H1 (cell line): ENCODE measurements around the gene FAM50B. TPM values are rescaled to one million over a fixed set of nuclear protein-coding genes. Genes with fewer than 3 reads are reported as not detected.

ENCODE experiments used
- CTCF ChIA-PET: fragments of 300-600 bp; sonication (Branson Sonifier 250); formaldehyde crosslinking; loops from one replicate; lab custom pipeline; 2021; ENCODE audit not compliant: partially characterized antibody; lab: Charles Lee
- POLR2A ChIA-PET: fragments of 300-600 bp; sonication (Branson Sonifier 250); formaldehyde crosslinking; loops from one replicate; lab custom pipeline; 2021; ENCODE audit warnings: inconsistent platforms; ENCODE audit not compliant: partially characterized antibody; lab: Charles Lee
- DNase-seq, 2 experiments: peaks; one replicate each; pipeline versions ENCODE4 v3.0.0 to v3.0.0-alpha.2; 2010 to 2022; ENCODE audit warnings: low spot score in 2 of 2, low read depth in 1 of 2, mixed read lengths in 1 of 2
- FAIRE-seq: peaks from 2 replicates; lab custom pipeline; 2011; peaks lifted over from hg19 to GRCh38; lab: Jason Lieb, UNC
- H2AFZ ChIP-seq: 2 replicates; pipeline ENCODE4 v1.8.1; 2012; ENCODE audit warnings: low read length, inconsistent platforms
- H2AK5ac ChIP-seq: 2 replicates; pipeline ENCODE4 v1.6.1; 2013; ENCODE audit warnings: low read depth, low read length
- H2BK120ac ChIP-seq: replicated peaks from 2 replicates; pipeline ENCODE3; 2013; ENCODE audit warnings: low read depth, low read length, inconsistent platforms
- H2BK12ac ChIP-seq: 2 replicates; pipeline ENCODE4 v1.6.1; 2013; ENCODE audit warnings: low read depth, low read length
- H2BK15ac ChIP-seq: 2 replicates; pipeline ENCODE4 v1.6.1; 2013; ENCODE audit warnings: low read length
- H2BK20ac ChIP-seq: 2 replicates; pipeline ENCODE4 v1.6.1; 2013; ENCODE audit warnings: low read length
- H2BK5ac ChIP-seq: 2 replicates; pipeline ENCODE4 v1.6.1; 2013; ENCODE audit warnings: low read depth, low read length
- H3K14ac ChIP-seq: 2 replicates; pipeline ENCODE4 v1.6.1; 2013; ENCODE audit warnings: inconsistent platforms; ENCODE audit not compliant: insufficient read length
- H3K18ac ChIP-seq: 2 replicates; pipeline ENCODE4 v1.6.1; 2013; ENCODE audit warnings: low read length; ENCODE audit errors: extremely low read depth
- H3K23ac ChIP-seq: 2 replicates; pipeline ENCODE4 v1.6.1; 2013; ENCODE audit warnings: inconsistent platforms; ENCODE audit not compliant: insufficient read length
- H3K23me2 ChIP-seq: 2 replicates; pipeline ENCODE4 v1.6.1; 2013; ENCODE audit warnings: low read depth, low read length
- H3K27ac ChIP-seq: 2 replicates; pipeline ENCODE4 v1.6.1; 2011; ENCODE audit warnings: low read depth, low read length, inconsistent platforms
- H3K27me3 ChIP-seq, 4 experiments: replicated peaks in 1 of 4; 1 replicate in 1 of 4; 2 replicates in 3 of 4; pipeline versions ENCODE4 v1.6.1 to v1.8.1; 2011 to 2013; ENCODE audit warnings: low read length in 3 of 4, mild to moderate bottlenecking in 3 of 4, inconsistent platforms in 2 of 4, mixed read lengths in 2 of 4, moderate library complexity in 1 of 4; ENCODE audit not compliant: control insufficient read depth in 3 of 4, insufficient read depth in 3 of 4; ENCODE audit errors: extremely low read depth in 1 of 4
- H3K36me3 ChIP-seq, 4 experiments: 2 replicates each; pipeline versions ENCODE4 v1.6.1 to v1.8.1; 2011 to 2013; ENCODE audit warnings: mild to moderate bottlenecking in 4 of 4, low read length in 3 of 4, moderate library complexity in 2 of 4, control low read depth in 1 of 4, inconsistent platforms in 1 of 4; ENCODE audit not compliant: insufficient read depth in 4 of 4, control insufficient read depth in 2 of 4
- H3K4ac ChIP-seq: replicated peaks from 2 replicates; pipeline ENCODE3; 2013; ENCODE audit warnings: low read length, low read depth, mixed read lengths, inconsistent platforms; ENCODE audit not compliant: insufficient read length
- H3K4me1 ChIP-seq, 4 experiments: replicated peaks in 1 of 4; 1 replicate in 1 of 4; 2 replicates in 3 of 4; pipeline versions ENCODE4 v1.6.1 to v1.8.1; 2011 to 2013; ENCODE audit warnings: low read length in 3 of 4, inconsistent platforms in 2 of 4, mixed read lengths in 1 of 4; ENCODE audit not compliant: insufficient read depth in 4 of 4, control insufficient read depth in 3 of 4
- H3K4me2 ChIP-seq, 2 experiments: 2 replicates each; pipeline versions ENCODE4 v1.6.1 to v1.8.1; 2011 to 2013; ENCODE audit warnings: low read depth in 2 of 2, low read length in 2 of 2, control low read depth in 1 of 2, inconsistent platforms in 1 of 2, mild to moderate bottlenecking in 1 of 2; ENCODE audit not compliant: insufficient read depth in 1 of 2
- H3K4me3 ChIP-seq, 4 experiments: fragments of 200-600, 300-600 bp in 1 of 4; sonication (generic), shearing (Covaris generic), sonication (Bioruptor Twin) in 1 of 4; 2 replicates each; pipeline versions ENCODE4 v1.5.1 to v1.8.1; 2011 to 2016; ENCODE audit warnings: low read length in 4 of 4, low read depth in 3 of 4, control low read depth in 2 of 4, inconsistent platforms in 2 of 4, mild to moderate bottlenecking in 2 of 4, mixed read lengths in 1 of 4, moderate library complexity in 1 of 4; ENCODE audit not compliant: insufficient read depth in 2 of 4; ENCODE audit errors: extremely low read depth in 1 of 4
- H3K56ac ChIP-seq: replicated peaks from 2 replicates; pipeline ENCODE3; 2013; ENCODE audit warnings: low read depth, mild to moderate bottlenecking, mixed read lengths, low read length, inconsistent platforms; ENCODE audit not compliant: insufficient read length
- H3K79me1 ChIP-seq: 2 replicates; pipeline ENCODE4 v1.6.1; 2013; ENCODE audit warnings: low read depth, low read length, control low read depth
- H3K79me2 ChIP-seq, 2 experiments: 2 replicates each; pipeline versions ENCODE4 v1.6.1 to v1.8.1; 2012 to 2013; ENCODE audit warnings: low read length in 2 of 2, mild to moderate bottlenecking in 2 of 2, inconsistent platforms in 1 of 2; ENCODE audit not compliant: insufficient read depth in 2 of 2, control insufficient read depth in 1 of 2
- H3K9ac ChIP-seq, 4 experiments: replicated peaks in 1 of 4; 1 replicate in 1 of 4; 2 replicates in 3 of 4; pipeline versions ENCODE4 v1.6.1 to v1.8.1; 2011 to 2013; ENCODE audit warnings: low read depth in 3 of 4, low read length in 3 of 4, control low read depth in 2 of 4, mild to moderate bottlenecking in 2 of 4, moderate library complexity in 2 of 4, inconsistent platforms in 1 of 4; ENCODE audit errors: extremely low read depth in 1 of 4
- H3K9me3 ChIP-seq, 2 experiments: 2 replicates each; pipeline versions ENCODE4 v1.6.1 to v1.8.1; 2012 to 2013; ENCODE audit warnings: mild to moderate bottlenecking in 2 of 2, moderate library complexity in 2 of 2, control low read depth in 1 of 2, inconsistent platforms in 1 of 2, low read depth in 1 of 2, low read length in 1 of 2, mixed read lengths in 1 of 2; ENCODE audit not compliant: insufficient read depth in 2 of 2
- H4K20me1 ChIP-seq, 2 experiments: replicated peaks in 1 of 2; 2 replicates each; pipeline versions ENCODE3 to v1.8.1; 2011 to 2013; ENCODE audit warnings: inconsistent platforms in 2 of 2, low read length in 2 of 2, mild to moderate bottlenecking in 1 of 2; ENCODE audit not compliant: insufficient read depth in 2 of 2, control insufficient read depth in 1 of 2
- H4K5ac ChIP-seq: 2 replicates; pipeline ENCODE4 v1.6.1; 2013; ENCODE audit warnings: low read length, low read depth, mixed read lengths, inconsistent platforms; ENCODE audit not compliant: insufficient read length
- H4K8ac ChIP-seq: 2 replicates; pipeline ENCODE4 v1.8.0; 2013; ENCODE audit warnings: mild to moderate bottlenecking, moderate library complexity, low read length, inconsistent platforms; ENCODE audit not compliant: insufficient read depth; ENCODE audit errors: extremely low read depth
- H4K91ac ChIP-seq: replicated peaks from 2 replicates; pipeline ENCODE3; 2013; ENCODE audit warnings: low read length, mixed read lengths, inconsistent platforms; ENCODE audit not compliant: insufficient read length
- CBX5 ChIP-seq: fragments of 300-800, 300-1000 bp; sonication (generic); IDR thresholded peaks from 2 replicates; pipeline ENCODE4 v1.7.1; 2016; ENCODE audit warnings: antibody characterized with exemption, low read length, low read depth
- CBX8 ChIP-seq: fragments of 300-800, 300-1000 bp; sonication (generic); IDR thresholded peaks from 2 replicates; pipeline ENCODE4 v1.7.1; 2016; ENCODE audit warnings: low read depth, low read length, borderline replicate concordance
- CREB1 ChIP-seq: IDR thresholded peaks from 2 replicates; pipeline ENCODE4 v1.6.1; 2012; ENCODE audit warnings: inconsistent platforms
- JUND ChIP-seq: IDR thresholded peaks from 2 replicates; pipeline ENCODE4 v1.6.1; 2011; ENCODE audit warnings: mild to moderate bottlenecking, improper control_type of control experiment, low read length
- SIRT6 ChIP-seq: IDR thresholded peaks from one replicate; pipeline ENCODE4 v1.7.1; 2012; ENCODE audit warnings: low read length, inconsistent platforms
- SRF ChIP-seq: IDR thresholded peaks from 2 replicates; pipeline ENCODE4 v1.6.1; 2011; ENCODE audit warnings: mild to moderate bottlenecking, low read depth, low read length, moderate library complexity
- WGBS, 2 experiments: shearing (Covaris generic) in 1 of 2; methylation state at CpG; one replicate each; pipeline versions ENCODE4 v1.1.6 to v1.1.7; 2013 to 2015; ENCODE audit warnings: low lambda C conversion rate in 2 of 2, mixed read lengths in 2 of 2, inconsistent platforms in 1 of 2, low coverage in 1 of 2, missing lambda C conversion rate in 1 of 2; ENCODE audit not compliant: insufficient replicate concordance in 2 of 2, insufficient coverage in 1 of 2, insufficient read length in 1 of 2; ENCODE audit errors: extremely low coverage in 1 of 2, missing lambda C conversion rate in 1 of 2; 5-methylcytosine and 5-hydroxymethylcytosine counted together
- polyA plus RNA-seq, 7 experiments: library from polyadenylated mRNA; depleted of rRNA in 3 of 7; stranded (reverse) in 5 of 7; unstranded in 2 of 7; fragments of >200 nt in 5 of 7; fragments of 200-250 nt in 2 of 7; gene quantifications; 1 replicate in 5 of 7; 2 replicates in 1 of 7; 4 replicates in 1 of 7; pipeline versions ENCODE4 v1.2.1 to v1.2.3, GENCODE V29; 2011 to 2013; ENCODE audit warnings: missing spikeins in 2 of 7, mixed read lengths in 2 of 7
- total RNA-seq: library from RNA; stranded (reverse); fragmentation: NEBNext Ultra II Directional; extraction: Animal tissue kit (Norgen Biotek cat#: 25700); gene quantifications from 2 replicates; pipeline ENCODE4 v1.2.1, GENCODE V29; 2021

Gene FAM50B
- total and polyA plus RNA-seq, 2 of the 8 experiments (the other 6 are each of a cell fraction or from before 2014, with no cell fraction given): 3.1 to 3.2 TPM

- H3K23ac ChIP-seq: no peak overlapping the region
- TF ChIP-seq CBX5 (no peak), SRF (no peak), SIRT6 (no peak), CBX8 (no peak), CREB1 (no peak), JUND (no peak)
- TF ChIP-seq, all 59 proteins: peak for 0
- H3K4ac ChIP-seq: no peak overlapping the region
- H3K36me3 ChIP-seq: no peaks in the 10 kb centered on the region
- no peak overlapping the region for H3K4me3 ChIP-seq
- no peak overlapping the region for H4K91ac ChIP-seq
- no peak overlapping the region for H3K14ac ChIP-seq
- no peaks in the 10 kb centered on the region for H3K79me2 ChIP-seq
- H3K27me3 ChIP-seq: no peaks in the 10 kb centered on the region
- no peak overlapping the region for H4K5ac ChIP-seq
- H3K4me1 ChIP-seq: no peaks in the 10 kb centered on the region
- CTCF ChIA-PET: interaction anchor here (0.6 to 4.5 kb wide), 11 partner anchors 8 to 417 kb away, joined by 3 to 40 read pairs (median 3); partner anchors contain the start of gene FAM50B
- H2AFZ ChIP-seq: no peak overlapping the region
- FAIRE-seq: no peak
- H2BK12ac ChIP-seq: no peak overlapping the region
- H3K9ac ChIP-seq: no peak overlapping the region
- WGBS, 2 experiments: 93% methylated on average over 6 of the region's 6 CpGs; no CpG with 5 or more reads in 1 of the 2 experiments
- H2BK5ac ChIP-seq: no peak overlapping the region
- H3K4me2 ChIP-seq: no peak overlapping the region
- no peaks in the 10 kb centered on the region for H3K23me2 ChIP-seq
- DNase-seq: no peak
- H3K18ac ChIP-seq: no peak overlapping the region
- no peak overlapping the region for H4K8ac ChIP-seq
- H2BK120ac ChIP-seq: no peak overlapping the region
- H3K56ac ChIP-seq: no peak overlapping the region
- no peak overlapping the region for H2AK5ac ChIP-seq
- H4K20me1 ChIP-seq: no peaks in the 10 kb centered on the region
- no peak overlapping the region for H2BK15ac ChIP-seq
- H2BK20ac ChIP-seq: no peak overlapping the region
- POLR2A ChIA-PET: no interaction called here
- no peak overlapping the region for H3K27ac ChIP-seq
- no peaks in the 10 kb centered on the region for H3K9me3 ChIP-seq
- H3K79me1 ChIP-seq: no peaks in the 10 kb centered on the region
These were observed 17.2 kb upstream of the FAM50B start for GRCh38 chr6:3831761-3832530.
